ENCODE data around the gene ARL4D. TPM values are rescaled to one million over a fixed set of nuclear protein-coding genes. Genes with fewer than 3 reads are reported as not detected.
A peak's percentile ranks its signal among the peaks of the same experiment; 100 is the strongest.
"Not testable (repeated sequence)": the region's sequence is repeated elsewhere in the genome, so short reads cannot be mapped to it uniquely, and the experiment has no call there.

Gene ARL4D
- total RNA-seq, 1 donor from 2014 or later: 4.0 TPM

DNA sequence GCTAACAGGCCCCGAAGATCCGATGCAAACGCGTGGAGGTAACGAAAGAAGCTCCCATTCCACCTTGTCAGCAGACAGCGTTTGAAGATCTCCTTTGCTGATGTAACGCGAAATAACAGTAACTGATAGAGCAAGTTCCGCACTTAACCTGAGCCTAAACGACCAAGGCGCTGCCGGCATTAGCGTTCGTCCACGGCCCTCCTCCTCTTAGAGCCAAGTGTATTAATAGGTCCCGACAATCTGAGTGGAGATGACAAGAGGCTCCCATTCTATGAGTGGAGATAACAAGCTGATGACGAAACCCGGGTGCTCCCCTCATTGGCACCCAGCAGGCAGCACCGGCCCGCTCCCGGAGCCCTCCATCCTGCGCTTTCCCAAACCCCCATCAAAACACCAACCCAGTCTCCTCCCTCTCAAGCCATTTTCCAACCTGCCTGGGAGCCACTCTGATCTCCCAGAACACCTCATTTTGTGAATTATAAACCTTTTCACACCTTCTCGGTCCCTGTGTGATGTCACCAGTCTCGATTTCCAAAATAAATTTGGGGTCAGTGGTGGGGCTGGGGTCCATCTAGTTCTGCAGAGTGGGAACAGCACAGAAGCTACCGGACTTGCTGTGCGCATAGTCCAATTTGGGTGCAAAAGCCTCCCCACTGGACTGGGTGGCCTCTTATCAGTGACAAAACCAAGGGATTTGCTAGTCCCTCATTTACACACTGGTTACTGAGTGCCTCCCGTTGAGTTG lies 35.4 kb upstream of the ARL4D start:
- H3K4me3 Mint-ChIP-seq: peak overlapping the region; percentile 43
- H3K27me3 Mint-ChIP-seq (ENCODE audit: insufficient read depth): no peaks in the 10 kb centered on the region
- peaks cover 54% of the 10 kb centered on the region for H3K4me1 Mint-ChIP-seq (ENCODE audit: low read depth)
- H3K9me3 Mint-ChIP-seq: no peaks in the 10 kb centered on the region
- no peak for DNase-seq (ENCODE audit: low spot score)
- intact Hi-C loops (cut with micrococcal nuclease): no loop called here
- H3K27ac Mint-ChIP-seq: peak overlapping the region; percentile 51
- peaks cover 4% of the 10 kb centered on the region for H3K36me3 Mint-ChIP-seq (ENCODE audit: low read depth)

- Mint-ChIP-seq H3K27ac (peak overlapping the region; percentile 1), H3K4me1 (ENCODE audit: low read depth) (peaks cover 52% of the 10 kb centered on the region), H3K27me3 (ENCODE audit: insufficient read depth) (no peaks in the 10 kb centered on the region), H3K36me3 (ENCODE audit: low read depth) (peaks cover 3% of the 10 kb centered on the region), H3K4me3 (no peak overlapping the region), H3K9me3 (no peaks in the 10 kb centered on the region)
- intact Hi-C loops (cut with micrococcal nuclease): no loop called here
- DNase-seq (ENCODE audit: low spot score): no peak
Measured at GRCh38 chr17:43363926-43364285, 34.9 kb upstream of the ARL4D start.

DNA sequence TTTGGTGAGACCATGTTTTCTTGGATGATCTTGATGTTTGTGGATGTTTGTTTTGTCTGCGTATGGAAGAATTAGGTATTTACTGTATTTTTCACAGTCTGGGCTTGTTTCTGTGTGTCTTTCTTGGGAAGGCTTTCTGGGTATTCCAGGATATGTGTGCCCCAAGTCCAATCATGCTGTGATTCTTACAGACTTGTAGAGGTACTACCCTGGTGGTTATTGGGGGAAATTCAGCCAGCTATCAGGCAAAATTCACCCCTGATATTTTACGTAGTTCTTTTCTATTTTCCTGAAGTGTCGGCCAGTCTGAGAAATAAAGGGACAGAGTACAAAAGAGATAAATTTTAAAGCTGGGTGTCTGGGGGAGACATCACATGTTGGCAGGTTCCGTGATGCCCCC lies 33.4 kb upstream of the ARL4D start:
- no peak overlapping the region for H3K27ac Mint-ChIP-seq
- intact Hi-C loops (cut with micrococcal nuclease): no loop called here
- DNase-seq (ENCODE audit: low spot score): no peak
- H3K27me3 Mint-ChIP-seq (ENCODE audit: insufficient read depth): no peaks in the 10 kb centered on the region
- peaks cover 53% of the 10 kb centered on the region for H3K4me1 Mint-ChIP-seq (ENCODE audit: low read depth)
- no peaks in the 10 kb centered on the region for H3K36me3 Mint-ChIP-seq (ENCODE audit: low read depth)
- H3K9me3 Mint-ChIP-seq: no peaks in the 10 kb centered on the region
- no peak overlapping the region for H3K4me3 Mint-ChIP-seq

DNA sequence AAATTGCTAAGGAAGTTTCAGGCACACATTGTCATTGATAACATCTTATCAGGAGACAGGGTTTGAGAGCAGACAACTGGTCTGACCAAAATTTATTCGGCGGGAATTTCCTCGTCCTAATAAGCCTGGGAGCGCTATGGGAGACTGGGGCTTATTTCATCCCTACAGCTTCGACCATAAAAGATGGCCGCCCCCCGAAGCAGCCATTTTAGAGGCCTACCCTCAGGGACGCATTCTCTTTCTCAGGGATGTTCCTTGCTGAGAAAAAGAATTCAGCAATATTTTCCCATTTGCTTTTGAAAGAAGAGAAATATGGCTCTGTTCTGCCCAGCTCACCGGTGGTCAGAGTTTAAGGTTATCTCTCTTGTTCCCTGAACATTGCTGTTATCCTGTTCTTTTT lies 32.9 kb upstream of the ARL4D start:
- H3K9me3 Mint-ChIP-seq; DNase-seq (ENCODE audit: low spot score); H3K27me3 Mint-ChIP-seq (ENCODE audit: insufficient read depth); H3K27ac Mint-ChIP-seq; H3K4me3 Mint-ChIP-seq; H3K36me3 Mint-ChIP-seq (ENCODE audit: low read depth); intact Hi-C loops (cut with micrococcal nuclease): not testable (repeated sequence)
- peaks cover 49% of the 10 kb centered on the region for H3K4me1 Mint-ChIP-seq (ENCODE audit: low read depth)

- intact Hi-C loops (cut with micrococcal nuclease): no loop called here
- peaks cover 44% of the 10 kb centered on the region for H3K4me1 Mint-ChIP-seq (ENCODE audit: low read depth)
Measured at GRCh38 chr17:43366891-43367736, 31.7 kb upstream of the ARL4D start.

DNA sequence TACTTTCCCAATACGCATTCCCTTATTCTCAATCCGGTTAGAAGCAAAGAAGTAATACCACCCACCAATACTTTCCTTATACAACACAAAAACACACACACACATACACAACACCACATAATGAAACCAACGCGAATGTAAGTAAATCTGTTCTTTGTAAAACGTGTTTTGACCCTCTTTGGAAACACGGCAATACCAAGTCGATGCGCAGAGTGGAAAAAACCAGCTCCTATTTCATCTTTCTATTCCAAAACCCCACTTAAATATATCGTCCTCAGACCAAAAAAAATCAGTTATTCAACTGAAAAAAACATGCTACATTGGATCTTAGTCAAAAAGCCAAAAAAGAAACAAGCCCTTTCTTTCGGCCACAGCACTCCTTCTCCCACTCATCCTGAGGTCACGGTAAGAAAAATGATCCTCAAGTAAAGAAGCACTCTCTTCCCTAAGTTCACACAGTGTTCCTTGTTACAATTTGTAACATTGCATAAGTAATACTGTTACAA lies 31.0 kb upstream of the ARL4D start:
- Mint-ChIP-seq H3K27ac (peak overlapping the region; percentile 100), H3K27me3 (ENCODE audit: insufficient read depth) (no peaks in the 10 kb centered on the region), H3K36me3 (ENCODE audit: low read depth) (no peaks in the 10 kb centered on the region), H3K4me1 (ENCODE audit: low read depth) (peaks cover 44% of the 10 kb centered on the region), H3K4me3 (peak overlapping the region; percentile 91), H3K9me3 (no peaks in the 10 kb centered on the region)
- DNase-seq (ENCODE audit: low spot score): peak; percentile 66
- intact Hi-C loops (cut with micrococcal nuclease): loop anchor here (1.0 kb wide), 2 partner anchors 21 to 52 kb away; no protein-coding TSS in a partner anchor

More at GRCh38 chr17:43366891-43367736, 31.7 kb upstream of the ARL4D start:
- no peaks in the 10 kb centered on the region for H3K9me3 Mint-ChIP-seq
- H3K36me3 Mint-ChIP-seq (ENCODE audit: low read depth): no peaks in the 10 kb centered on the region
- no peaks in the 10 kb centered on the region for H3K27me3 Mint-ChIP-seq (ENCODE audit: insufficient read depth)
- peak overlapping the region; percentile 91 for H3K4me3 Mint-ChIP-seq
- peak overlapping the region; percentile 100 for H3K27ac Mint-ChIP-seq
- DNase-seq (ENCODE audit: low spot score): peak; percentile 31

DNA sequence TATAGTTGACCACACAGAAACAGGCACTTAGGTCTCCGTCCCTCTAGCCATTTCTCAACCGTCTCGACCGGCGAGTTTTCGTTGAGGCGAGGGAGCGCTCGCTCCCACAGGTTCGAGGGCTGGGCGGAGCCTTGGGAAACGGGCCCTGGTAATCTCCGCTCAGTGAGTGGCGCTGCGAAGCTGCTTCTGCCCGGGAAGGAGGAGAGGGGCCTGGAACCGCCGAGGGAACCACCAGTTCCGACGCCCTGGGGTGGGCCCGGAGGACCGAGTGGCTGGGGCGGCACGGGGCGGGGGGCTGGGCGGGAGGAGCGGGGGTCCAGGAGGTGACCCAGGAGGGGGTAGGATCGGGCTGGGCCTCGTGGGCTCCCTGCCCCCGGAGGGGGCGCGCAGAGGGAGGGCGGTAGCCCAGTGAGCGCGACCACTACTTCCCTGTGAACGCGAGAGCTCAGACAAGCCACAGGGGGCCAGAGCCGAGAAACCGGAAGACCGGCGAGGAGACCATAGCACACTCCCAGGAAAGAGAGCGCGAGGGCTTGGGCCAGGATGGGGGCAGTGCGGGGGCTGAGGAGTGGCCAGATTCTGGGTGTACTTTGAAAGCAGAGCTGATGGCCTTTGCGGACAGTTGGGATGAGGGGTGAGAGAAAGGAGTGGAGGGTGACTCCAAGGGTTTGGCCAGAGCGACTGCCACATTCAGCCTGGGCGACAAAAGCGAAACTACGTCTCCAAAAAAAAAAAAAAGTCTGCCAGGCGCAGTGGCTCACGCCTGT lies 29.9 kb upstream of the ARL4D start:
- H3K4me3 Mint-ChIP-seq: peak overlapping the region; percentile 91
- DNase-seq (ENCODE audit: low spot score): peak; percentile 64
- peak overlapping the region; percentile 100 for H3K27ac Mint-ChIP-seq
- H3K36me3 Mint-ChIP-seq (ENCODE audit: low read depth): no peaks in the 10 kb centered on the region
- peaks cover 36% of the 10 kb centered on the region for H3K4me1 Mint-ChIP-seq (ENCODE audit: low read depth)
- H3K27me3 Mint-ChIP-seq (ENCODE audit: insufficient read depth): no peaks in the 10 kb centered on the region
- intact Hi-C loops (cut with micrococcal nuclease): loop anchor here (1.0 kb wide), 3 partner anchors 8 to 54 kb away; no protein-coding TSS in a partner anchor
- H3K9me3 Mint-ChIP-seq: no peaks in the 10 kb centered on the region

- no peak for DNase-seq (ENCODE audit: low spot score)
- no peaks in the 10 kb centered on the region for H3K9me3 Mint-ChIP-seq
- peak overlapping the region; percentile 100 for H3K27ac Mint-ChIP-seq
- H3K4me3 Mint-ChIP-seq: peak overlapping the region; percentile 91
- H3K27me3 Mint-ChIP-seq (ENCODE audit: insufficient read depth): no peaks in the 10 kb centered on the region
- intact Hi-C loops (cut with micrococcal nuclease): loop anchor here (1.0 kb wide), 1 partner anchor 9 kb away; no protein-coding TSS in a partner anchor
- H3K4me1 Mint-ChIP-seq (ENCODE audit: low read depth): peaks cover 35% of the 10 kb centered on the region
- no peaks in the 10 kb centered on the region for H3K36me3 Mint-ChIP-seq (ENCODE audit: low read depth)
Measured at GRCh38 chr17:43369986-43370385, 28.8 kb upstream of the ARL4D start.

GRCh38 chr17:43371227-43371821 lies 27.5 kb upstream of the ARL4D start:
- H3K27ac Mint-ChIP-seq: no peak overlapping the region
- no peaks in the 10 kb centered on the region for H3K27me3 Mint-ChIP-seq (ENCODE audit: insufficient read depth)
- no peaks in the 10 kb centered on the region for H3K9me3 Mint-ChIP-seq
- H3K4me1 Mint-ChIP-seq (ENCODE audit: low read depth): peaks cover 45% of the 10 kb centered on the region
- H3K4me3 Mint-ChIP-seq: no peak overlapping the region
- no peaks in the 10 kb centered on the region for H3K36me3 Mint-ChIP-seq (ENCODE audit: low read depth)
- intact Hi-C loops (cut with micrococcal nuclease): no loop called here
- DNase-seq (ENCODE audit: low spot score): no peak

- no peaks in the 10 kb centered on the region for H3K36me3 Mint-ChIP-seq (ENCODE audit: low read depth)
Measured at GRCh38 chr17:43372273-43372911, 26.4 kb upstream of the ARL4D start.

GRCh38 chr17:43373356-43373755 lies 25.4 kb upstream of the ARL4D start:
- Mint-ChIP-seq H3K27ac (no peak overlapping the region), H3K4me3 (no peak overlapping the region), H3K36me3 (ENCODE audit: low read depth) (no peaks in the 10 kb centered on the region), H3K4me1 (ENCODE audit: low read depth) (peaks cover 27% of the 10 kb centered on the region), H3K27me3 (ENCODE audit: insufficient read depth) (no peaks in the 10 kb centered on the region), H3K9me3 (no peaks in the 10 kb centered on the region)
- intact Hi-C loops (cut with micrococcal nuclease): no loop called here
- no peak for DNase-seq (ENCODE audit: low spot score)

More at GRCh38 chr17:43372273-43372911, 26.4 kb upstream of the ARL4D start:
- Mint-ChIP-seq H3K4me3 (no peak overlapping the region), H3K9me3 (no peaks in the 10 kb centered on the region), H3K27me3 (ENCODE audit: insufficient read depth) (no peaks in the 10 kb centered on the region), H3K4me1 (ENCODE audit: low read depth) (peaks cover 36% of the 10 kb centered on the region), H3K27ac (no peak overlapping the region)
- intact Hi-C loops (cut with micrococcal nuclease): no loop called here
- DNase-seq (ENCODE audit: low spot score): no peak

GRCh38 chr17:43375915-43376314 lies 22.9 kb upstream of the ARL4D start:
- H3K9me3 Mint-ChIP-seq: peaks cover 14% of the 10 kb centered on the region
- H3K27me3 Mint-ChIP-seq (ENCODE audit: insufficient read depth); H3K36me3 Mint-ChIP-seq (ENCODE audit: low read depth); H3K27ac Mint-ChIP-seq; DNase-seq (ENCODE audit: low spot score); H3K4me3 Mint-ChIP-seq; intact Hi-C loops (cut with micrococcal nuclease): not testable (repeated sequence)
- H3K4me1 Mint-ChIP-seq (ENCODE audit: low read depth): peaks cover 12% of the 10 kb centered on the region

All from activated T-helper 1 cell treated with anti-CD3 and anti-CD28 coated beads, Interleukin-12 subunit alpha, Interleukin-12 subunit beta, Interleukin-2, Interleukin-4 antibody, amounts not matched to agents 30 ng/mL and 10 ng/mL and 1 ng/mL, durations not matched to agents 14 hours and 24 hours and 36 hours (primary cell).